ENCODE results near the gene STK32C. TPM values are rescaled to one million over a fixed set of nuclear protein-coding genes. Genes with fewer than 3 reads are reported as not detected.

STK32C gene
- total RNA-seq, 4 donors from 2014 or later: 3.7 to 13.9 (median 6.7) TPM

- no peak for TF ChIP-seq POLR2A (IDR thresholded peaks at IDR 0.05)
- no peak for TF ChIP-seq CTCF (IDR thresholded peaks at IDR 0.05 in 4 of 5, conservative IDR thresholded peaks at IDR 0.05 in 1 of 5)
These were observed 125.9 kb downstream of the STK32C start for GRCh38 chr10:132181691-132182425.

GRCh38 chr10:132180736-132181135 lies 127.0 kb downstream of the STK32C start:
- no peak for TF ChIP-seq POLR2A (IDR thresholded peaks at IDR 0.05)
- no peak for TF ChIP-seq CTCF (IDR thresholded peaks at IDR 0.05 in 4 of 5, conservative IDR thresholded peaks at IDR 0.05 in 1 of 5)

More at GRCh38 chr10:132181691-132182425, 125.9 kb downstream of the STK32C start:
- peaks cover 22 to 32% (median 29%) of the 10 kb centered on the region in 3 donors for H3K27me3 ChIP-seq
- in situ Hi-C loops (cut with MboI; ENCODE audit: low sequenced_read_pairs in 4 of 4): no loop called here
- intact Hi-C loops (cut with DNase I; ENCODE audit: low total_unique reads): no loop called here
- ATAC-seq (no peak), DNase-seq (no peak)
- H3K27ac ChIP-seq: no peak overlapping the region
- H3K36me3 ChIP-seq: no peaks in the 10 kb centered on the region
- peaks cover 0 to 10% of the 10 kb centered on the region in 2 donors for H3K4me1 ChIP-seq
- H3K4me3 ChIP-seq: no peak overlapping the region
- H3K9me3 ChIP-seq: no peaks in the 10 kb centered on the region

GRCh38 chr10:132179551-132180392 lies 128.0 kb downstream of the STK32C start:
- Histone ChIP-seq H3K27ac (no peak overlapping the region), H3K4me3 (no peak overlapping the region), H3K36me3 (no peaks in the 10 kb centered on the region), H3K4me1 (no peaks in the 10 kb centered on the region), H3K9me3 (no peaks in the 10 kb centered on the region), H3K27me3 (peaks cover 9 to 19% (median 18%) of the 10 kb centered on the region in 3 donors)
- in situ Hi-C loops (cut with MboI; ENCODE audit: low sequenced_read_pairs in 4 of 4) (no loop called here), intact Hi-C loops (cut with DNase I; ENCODE audit: low total_unique reads) (no loop called here)
- TF ChIP-seq CTCF (IDR thresholded peaks at IDR 0.05 in 4 of 5, conservative IDR thresholded peaks at IDR 0.05 in 1 of 5): no peak
- TF ChIP-seq POLR2A (IDR thresholded peaks at IDR 0.05): no peak
- DNase-seq (no peak), ATAC-seq (no peak)

More at GRCh38 chr10:132180736-132181135, 127.0 kb downstream of the STK32C start:
- in situ Hi-C loops (cut with MboI; ENCODE audit: low sequenced_read_pairs in 4 of 4): no loop called here
- Histone ChIP-seq H3K4me1 (peaks cover 0 to 3% of the 10 kb centered on the region in 2 donors), H3K36me3 (no peaks in the 10 kb centered on the region), H3K27me3 (peaks cover 18 to 28% (median 27%) of the 10 kb centered on the region in 3 donors), H3K9me3 (no peaks in the 10 kb centered on the region), H3K27ac (no peak overlapping the region), H3K4me3 (no peak overlapping the region)
- ATAC-seq: no peak
- no peak for DNase-seq
- intact Hi-C loops (cut with DNase I; ENCODE audit: low total_unique reads): no loop called here

- no peak for DNase-seq
- in situ Hi-C loops (cut with MboI; ENCODE audit: low sequenced_read_pairs in 4 of 4) (no loop called here), intact Hi-C loops (cut with DNase I; ENCODE audit: low total_unique reads) (no loop called here)
- H3K9me3 ChIP-seq: no peaks in the 10 kb centered on the region
- H3K27ac ChIP-seq: no peak overlapping the region
- H3K4me3 ChIP-seq: no peak overlapping the region
- TF ChIP-seq POLR2A (IDR thresholded peaks at IDR 0.05) (no peak), CTCF (IDR thresholded peaks at IDR 0.05 in 4 of 5, conservative IDR thresholded peaks at IDR 0.05 in 1 of 5) (no peak)
- no peak for ATAC-seq
- no peaks in the 10 kb centered on the region for H3K36me3 ChIP-seq
- H3K4me1 ChIP-seq: no peaks in the 10 kb centered on the region
- peaks cover 7 to 19% (median 10%) of the 10 kb centered on the region in 3 donors for H3K27me3 ChIP-seq
These were observed 128.8 kb downstream of the STK32C start for GRCh38 chr10:132178672-132179545.

Data from gastrocnemius medialis (tissue), 4 donors.